ENCODE measurements around the gene KIFBP. TPM values are rescaled to one million over a fixed set of nuclear protein-coding genes. Genes with fewer than 3 reads are reported as not detected.

Gene KIFBP
- total and polyA plus RNA-seq, 9 donors: 17.9 to 25.7 (median 21.9) TPM

DNA sequence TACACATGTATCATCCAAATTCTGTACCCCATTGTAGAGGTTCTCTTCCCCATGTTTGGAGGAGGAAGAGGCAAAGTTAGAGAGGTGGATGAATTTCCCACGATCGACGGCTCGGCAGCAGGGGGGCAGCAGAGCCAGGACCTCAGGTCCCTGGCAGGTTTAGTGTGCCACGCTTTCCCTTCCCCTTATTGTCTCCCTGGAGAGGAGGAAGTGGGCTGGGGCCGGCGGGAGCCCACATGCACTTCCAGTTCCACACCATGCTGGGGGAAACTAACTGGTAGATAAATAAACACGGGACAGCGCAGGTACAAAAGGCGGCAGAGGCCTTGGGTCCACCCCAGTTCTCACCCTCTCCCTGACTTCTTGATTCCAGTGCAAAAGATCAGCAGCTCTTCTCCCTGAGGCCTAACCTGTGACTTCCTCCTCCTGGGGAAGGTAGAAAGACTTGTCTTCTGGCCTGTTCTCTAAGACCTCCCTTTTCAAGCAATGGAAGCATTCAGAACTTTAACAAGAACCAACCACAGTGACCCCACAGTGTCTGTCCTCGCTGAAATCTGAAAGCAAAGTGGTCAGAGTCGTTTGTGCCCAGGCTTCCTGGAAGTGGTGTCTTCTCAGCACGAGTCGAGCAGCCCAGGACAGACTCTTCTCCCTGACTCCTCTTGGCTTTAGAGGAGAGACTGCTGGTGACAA, 68.8 kb downstream of the KIFBP start:
- 80% methylated on average over 1 of the region's 14 CpGs for WGBS (ENCODE audit: insufficient coverage)
- Histone ChIP-seq H3K9me3 (replicated peaks; ENCODE audit: control insufficient read depth, low read depth, low read length) (no peaks in the 10 kb centered on the region), H3K4me1 (ENCODE audit: control insufficient read depth, insufficient read depth, low read length) (peaks cover 27% of the 10 kb centered on the region), H3K4me3 (ENCODE audit: low read length) (no peak overlapping the region), H3K36me3 (ENCODE audit: control insufficient read depth, insufficient read depth, low read length) (no peaks in the 10 kb centered on the region), H3K27ac (ENCODE audit: low read length) (peak overlapping the region; percentile 67), H3K27me3 (ENCODE audit: control insufficient read depth, insufficient read depth, low read length) (peaks cover 2% of the 10 kb centered on the region)
- DNase-seq: peak; percentile 68

DNA sequence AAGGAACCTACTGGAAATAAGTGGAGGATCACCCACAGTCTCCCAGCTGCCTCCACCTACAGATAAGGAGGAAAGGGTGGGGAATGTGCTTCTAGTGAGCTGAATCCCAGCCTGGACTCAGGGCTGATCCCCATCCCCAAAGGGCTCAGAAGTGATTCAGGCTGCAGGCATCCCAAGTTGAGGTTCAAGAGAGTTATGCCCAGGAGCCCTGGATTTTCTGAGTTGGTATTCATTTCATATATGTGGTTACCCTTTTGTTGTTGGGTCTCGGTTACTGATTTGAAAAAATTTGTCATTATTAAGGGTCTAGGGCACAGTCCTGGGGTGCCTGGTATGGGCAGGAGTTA, 69.3 kb downstream of the KIFBP start:
- WGBS (ENCODE audit: insufficient coverage): no CpG with 5 or more reads among the region's 1 CpG
- peaks cover 27% of the 10 kb centered on the region for H3K4me1 ChIP-seq (ENCODE audit: control insufficient read depth, insufficient read depth, low read length)
- no peak for DNase-seq
- no peak overlapping the region for H3K4me3 ChIP-seq (ENCODE audit: low read length)
- no peaks in the 10 kb centered on the region for H3K36me3 ChIP-seq (ENCODE audit: control insufficient read depth, insufficient read depth, low read length)
- no peaks in the 10 kb centered on the region for H3K9me3 ChIP-seq (replicated peaks; ENCODE audit: control insufficient read depth, low read depth, low read length)
- peaks cover 2% of the 10 kb centered on the region for H3K27me3 ChIP-seq (ENCODE audit: control insufficient read depth, insufficient read depth, low read length)
- peak overlapping the region; percentile 67 for H3K27ac ChIP-seq (ENCODE audit: low read length)

DNA sequence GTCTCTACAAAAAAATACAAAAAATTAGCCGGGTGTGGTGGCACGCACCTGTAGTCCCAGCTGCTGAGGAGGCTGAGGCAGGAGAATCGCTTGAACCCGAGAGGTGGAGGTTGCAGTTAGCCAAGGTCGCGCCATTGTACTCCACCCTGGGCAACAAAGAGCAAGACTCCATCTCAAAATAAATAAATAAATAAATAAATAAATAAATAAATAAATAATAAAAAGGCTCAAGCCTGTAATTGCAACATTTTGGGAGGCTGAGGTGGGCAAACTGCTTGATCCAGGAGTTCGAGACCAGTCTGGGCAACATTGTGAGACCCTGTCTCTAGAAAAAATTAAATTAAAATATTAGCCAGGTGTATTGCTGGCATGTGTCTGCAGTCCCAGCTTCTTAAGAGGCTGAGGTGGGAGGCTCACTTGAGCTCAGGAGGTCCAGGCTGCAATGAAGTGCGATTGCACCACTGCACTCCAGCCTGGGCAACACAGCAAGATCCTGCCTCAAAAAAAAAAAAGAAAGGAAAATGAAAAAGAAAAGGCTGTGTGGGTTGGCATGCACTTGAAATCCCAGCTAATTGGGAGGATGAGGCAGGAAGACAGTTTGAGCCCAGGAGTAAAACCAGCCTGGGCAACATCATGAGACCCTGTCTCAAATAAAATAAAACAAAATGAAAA, 71.7 kb downstream of the KIFBP start:
- no peaks in the 10 kb centered on the region for H3K9me3 ChIP-seq (replicated peaks; ENCODE audit: control insufficient read depth, low read depth, low read length)
- H3K4me1 ChIP-seq (ENCODE audit: control insufficient read depth, insufficient read depth, low read length): peaks cover 30% of the 10 kb centered on the region
- no peak overlapping the region for H3K27ac ChIP-seq (ENCODE audit: low read length)
- no peak for DNase-seq
- H3K4me3 ChIP-seq (ENCODE audit: low read length): no peak overlapping the region
- peaks cover 9% of the 10 kb centered on the region for H3K27me3 ChIP-seq (ENCODE audit: control insufficient read depth, insufficient read depth, low read length)
- no peaks in the 10 kb centered on the region for H3K36me3 ChIP-seq (ENCODE audit: control insufficient read depth, insufficient read depth, low read length)
- WGBS (ENCODE audit: insufficient coverage): 100% methylated on average over 1 of the region's 8 CpGs

DNA sequence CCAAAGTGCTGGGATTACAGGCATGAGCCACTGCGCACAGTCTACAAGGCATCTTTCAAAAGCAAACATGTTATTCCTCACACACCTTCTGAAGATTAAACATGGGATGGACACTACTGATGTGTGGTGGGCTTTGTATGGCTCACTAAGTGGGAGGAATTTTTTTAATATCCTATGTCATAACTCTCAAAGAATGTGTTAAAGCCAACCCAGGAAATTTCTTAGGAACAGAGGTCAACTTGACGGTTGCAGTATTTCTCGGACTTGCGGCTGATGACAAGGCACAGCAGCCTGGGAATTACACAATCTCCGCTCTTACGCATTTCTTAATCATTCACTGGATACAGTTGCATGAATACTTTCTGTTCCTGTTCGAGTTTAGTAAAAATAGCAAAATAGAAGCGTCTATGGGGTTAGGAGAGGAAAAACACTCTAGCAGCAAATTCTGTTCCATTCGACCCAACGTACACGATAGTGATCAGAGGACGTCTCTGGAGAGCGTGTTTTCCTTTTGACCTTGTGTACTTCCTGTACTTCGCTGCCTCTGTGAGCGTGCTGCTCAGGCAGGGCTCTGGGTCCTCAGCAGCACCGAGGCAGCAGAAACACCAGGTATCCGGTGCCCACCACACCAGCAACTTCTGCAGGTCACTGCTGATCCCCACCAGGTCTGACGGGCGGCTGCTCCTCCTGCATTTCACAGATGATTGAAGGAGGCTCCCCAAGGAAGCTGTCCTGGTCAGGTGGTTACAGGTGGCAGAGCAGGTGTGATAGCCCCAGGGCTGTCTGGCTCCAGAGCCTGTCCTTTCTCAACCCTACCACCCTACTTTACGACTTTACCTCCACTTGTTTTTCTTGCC, 72.9 kb downstream of the KIFBP start:
- peaks cover 7% of the 10 kb centered on the region for H3K27me3 ChIP-seq (ENCODE audit: control insufficient read depth, insufficient read depth, low read length)
- 19% methylated on average over 11 of the region's 20 CpGs for WGBS (ENCODE audit: insufficient coverage)
- H3K9me3 ChIP-seq (replicated peaks; ENCODE audit: control insufficient read depth, low read depth, low read length): no peaks in the 10 kb centered on the region
- peaks cover 27% of the 10 kb centered on the region for H3K4me1 ChIP-seq (ENCODE audit: control insufficient read depth, insufficient read depth, low read length)
- H3K4me3 ChIP-seq (ENCODE audit: low read length): no peak overlapping the region
- peak overlapping the region; percentile 88 for H3K27ac ChIP-seq (ENCODE audit: low read length)
- H3K36me3 ChIP-seq (ENCODE audit: control insufficient read depth, insufficient read depth, low read length): no peaks in the 10 kb centered on the region
- DNase-seq: peak; percentile 88

DNA sequence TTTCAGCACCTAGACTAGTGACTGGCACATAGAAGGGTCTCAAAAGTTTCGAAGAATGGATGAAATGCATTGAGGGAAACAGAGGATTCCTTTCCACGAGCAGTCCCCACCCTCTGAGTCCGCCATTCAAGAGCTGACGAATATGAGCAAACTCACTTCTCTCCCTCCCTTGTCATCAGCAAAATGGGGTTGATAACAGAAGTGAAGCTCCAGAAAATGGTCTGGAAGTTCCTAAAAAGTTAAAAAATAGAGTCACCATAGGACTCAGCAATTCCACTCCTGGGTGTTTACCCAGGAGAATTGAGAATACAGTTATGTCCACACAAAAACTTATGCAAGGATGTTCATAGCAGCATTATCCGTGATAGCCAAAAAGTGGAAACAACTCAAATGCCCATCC, 74.3 kb downstream of the KIFBP start:
- H3K4me3 ChIP-seq (ENCODE audit: low read length): no peak overlapping the region
- no peaks in the 10 kb centered on the region for H3K9me3 ChIP-seq (replicated peaks; ENCODE audit: control insufficient read depth, low read depth, low read length)
- no CpG with 5 or more reads among the region's 5 CpGs for WGBS (ENCODE audit: insufficient coverage)
- H3K27me3 ChIP-seq (ENCODE audit: control insufficient read depth, insufficient read depth, low read length): peaks cover 7% of the 10 kb centered on the region
- peaks cover 13% of the 10 kb centered on the region for H3K4me1 ChIP-seq (ENCODE audit: control insufficient read depth, insufficient read depth, low read length)
- DNase-seq: no peak
- H3K27ac ChIP-seq (ENCODE audit: low read length): no peak overlapping the region
- no peaks in the 10 kb centered on the region for H3K36me3 ChIP-seq (ENCODE audit: control insufficient read depth, insufficient read depth, low read length)

DNA sequence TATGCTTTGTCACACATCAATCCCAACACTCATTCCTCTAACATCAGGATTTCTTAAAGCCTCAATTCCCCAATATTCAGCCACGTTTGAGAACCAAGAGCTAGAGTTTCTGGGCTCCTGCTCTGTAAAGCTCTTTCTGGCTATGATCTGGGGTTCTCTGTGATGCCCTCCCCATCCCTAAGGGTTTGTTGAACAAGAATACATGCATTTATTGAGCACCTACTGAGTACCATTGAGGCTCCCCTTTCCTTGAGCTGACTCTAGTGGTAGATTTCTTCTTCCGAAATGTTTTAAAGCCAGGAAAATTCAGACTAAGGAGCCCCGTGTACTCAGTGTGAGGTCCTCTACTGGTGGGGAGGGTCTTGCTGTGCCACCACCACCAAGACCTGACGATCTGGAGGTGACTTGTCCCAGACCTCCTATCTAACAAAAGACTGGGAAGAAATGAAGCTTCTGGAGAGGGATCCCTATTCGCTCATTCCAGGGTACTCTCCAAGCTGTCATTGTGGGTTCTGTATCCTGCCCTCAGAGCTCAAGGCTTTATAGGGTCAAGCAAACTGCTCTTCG, 76.2 kb downstream of the KIFBP start:
- no peak overlapping the region for H3K27ac ChIP-seq (ENCODE audit: low read length)
- H3K9me3 ChIP-seq (replicated peaks; ENCODE audit: control insufficient read depth, low read depth, low read length): no peaks in the 10 kb centered on the region
- H3K27me3 ChIP-seq (ENCODE audit: control insufficient read depth, insufficient read depth, low read length): peaks cover 7% of the 10 kb centered on the region
- H3K4me3 ChIP-seq (ENCODE audit: low read length): no peak overlapping the region
- peaks cover 16% of the 10 kb centered on the region for H3K4me1 ChIP-seq (ENCODE audit: control insufficient read depth, insufficient read depth, low read length)
- H3K36me3 ChIP-seq (ENCODE audit: control insufficient read depth, insufficient read depth, low read length): no peaks in the 10 kb centered on the region
- no peak for DNase-seq
- 58% methylated on average over 4 of the region's 6 CpGs for WGBS (ENCODE audit: insufficient coverage)

DNA sequence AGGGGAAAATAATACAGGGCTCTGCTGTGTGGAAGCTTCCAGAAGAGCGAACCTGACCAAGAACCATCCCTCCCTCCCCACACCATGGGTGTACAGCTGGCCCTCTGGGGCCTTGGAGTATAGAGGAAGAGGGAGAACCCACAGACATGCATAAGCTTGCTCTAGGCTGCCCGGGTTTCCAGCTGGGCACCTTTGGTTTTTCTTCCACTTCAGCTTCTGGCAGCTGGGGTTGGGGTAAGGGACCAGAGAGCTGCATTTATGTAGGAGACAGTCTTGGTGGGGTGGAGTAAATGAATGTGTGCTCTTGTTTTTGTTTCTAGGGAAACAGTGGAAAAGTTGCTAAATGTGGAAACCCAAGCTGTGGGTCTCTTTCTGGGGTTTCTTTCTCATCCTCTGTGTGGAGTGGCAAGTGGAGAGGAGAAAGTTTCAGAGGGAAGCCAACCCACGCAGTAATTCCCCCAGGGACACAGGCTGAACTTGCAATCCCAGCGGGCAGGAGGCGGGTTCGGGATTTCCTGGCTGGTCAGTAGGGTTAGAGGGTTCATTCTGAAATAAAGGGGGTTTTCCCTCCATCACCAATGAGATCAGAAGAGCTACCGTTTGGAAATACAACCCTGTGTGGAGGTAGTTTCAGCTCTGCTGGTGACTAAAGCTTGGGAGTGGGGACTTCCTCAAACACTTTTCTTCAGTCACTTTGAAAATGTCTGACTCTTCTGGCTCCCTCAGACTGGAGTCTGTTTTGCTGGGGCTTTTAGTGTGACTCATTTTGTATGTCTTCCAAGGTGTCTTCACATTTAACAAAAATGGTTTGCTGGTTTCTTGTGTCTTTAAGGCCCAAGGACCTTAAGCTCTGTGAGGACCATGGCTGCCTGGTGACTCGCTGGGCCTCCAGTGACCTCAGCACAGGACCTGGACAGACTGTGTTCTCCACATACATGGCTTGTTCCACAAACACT, 77.1 kb downstream of the KIFBP start:
- DNase-seq: peak; percentile 33
- peaks cover 7% of the 10 kb centered on the region for H3K27me3 ChIP-seq (ENCODE audit: control insufficient read depth, insufficient read depth, low read length)
- no peaks in the 10 kb centered on the region for H3K9me3 ChIP-seq (replicated peaks; ENCODE audit: control insufficient read depth, low read depth, low read length)
- H3K4me3 ChIP-seq (ENCODE audit: low read length): no peak overlapping the region
- H3K36me3 ChIP-seq (ENCODE audit: control insufficient read depth, insufficient read depth, low read length): no peaks in the 10 kb centered on the region
- WGBS (ENCODE audit: insufficient coverage): 80% methylated on average over 2 of the region's 8 CpGs
- H3K27ac ChIP-seq (ENCODE audit: low read length): peak overlapping the region; percentile 42
- H3K4me1 ChIP-seq (ENCODE audit: control insufficient read depth, insufficient read depth, low read length): peaks cover 16% of the 10 kb centered on the region
